ENCODE data around the gene INPP5A.

The INPP5A gene

DNA sequence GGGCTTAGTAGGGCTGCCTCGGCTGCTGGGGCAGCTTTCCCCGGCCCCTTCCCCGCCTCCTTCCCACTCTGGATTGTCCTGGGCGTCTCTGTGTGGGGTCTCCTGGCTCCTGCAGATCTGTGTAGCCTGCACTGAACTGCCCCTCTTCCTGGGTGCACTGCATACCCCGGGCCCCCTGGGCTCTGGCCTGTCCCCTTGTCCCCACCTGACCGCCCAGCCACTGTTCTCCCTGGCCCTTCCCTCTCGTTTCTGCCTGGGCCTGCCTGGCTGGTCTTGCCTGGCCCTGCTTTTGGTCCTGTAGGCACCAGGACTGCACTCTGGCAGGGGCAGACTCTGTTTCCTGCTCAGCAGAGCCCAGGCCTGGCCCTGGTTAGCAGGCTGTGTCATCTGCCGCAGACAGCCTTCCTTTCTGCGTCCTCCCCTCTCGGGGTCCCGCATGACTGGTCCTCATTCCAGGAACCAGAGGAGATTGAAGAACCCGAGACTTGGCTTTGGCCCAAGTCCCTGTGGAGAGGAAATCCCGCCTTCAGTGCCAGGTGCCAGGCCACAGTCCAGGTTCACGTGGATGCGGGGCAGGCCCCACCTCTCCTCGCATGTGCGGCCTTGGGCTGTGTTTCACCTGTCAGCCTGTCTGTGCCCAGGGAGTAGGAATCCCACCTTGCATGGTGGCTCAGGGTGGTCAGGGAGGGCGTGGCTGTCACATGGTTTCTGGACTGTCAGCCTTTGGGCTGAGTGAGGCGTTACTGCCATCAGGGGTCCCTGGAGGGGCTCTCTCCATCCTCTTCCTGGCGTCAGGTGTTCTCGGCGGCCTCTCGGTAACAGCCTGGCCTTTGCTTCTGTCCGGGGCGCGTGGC, 9.2 kb downstream of the INPP5A start:
- TF ChIP-seq, protein P1, sequence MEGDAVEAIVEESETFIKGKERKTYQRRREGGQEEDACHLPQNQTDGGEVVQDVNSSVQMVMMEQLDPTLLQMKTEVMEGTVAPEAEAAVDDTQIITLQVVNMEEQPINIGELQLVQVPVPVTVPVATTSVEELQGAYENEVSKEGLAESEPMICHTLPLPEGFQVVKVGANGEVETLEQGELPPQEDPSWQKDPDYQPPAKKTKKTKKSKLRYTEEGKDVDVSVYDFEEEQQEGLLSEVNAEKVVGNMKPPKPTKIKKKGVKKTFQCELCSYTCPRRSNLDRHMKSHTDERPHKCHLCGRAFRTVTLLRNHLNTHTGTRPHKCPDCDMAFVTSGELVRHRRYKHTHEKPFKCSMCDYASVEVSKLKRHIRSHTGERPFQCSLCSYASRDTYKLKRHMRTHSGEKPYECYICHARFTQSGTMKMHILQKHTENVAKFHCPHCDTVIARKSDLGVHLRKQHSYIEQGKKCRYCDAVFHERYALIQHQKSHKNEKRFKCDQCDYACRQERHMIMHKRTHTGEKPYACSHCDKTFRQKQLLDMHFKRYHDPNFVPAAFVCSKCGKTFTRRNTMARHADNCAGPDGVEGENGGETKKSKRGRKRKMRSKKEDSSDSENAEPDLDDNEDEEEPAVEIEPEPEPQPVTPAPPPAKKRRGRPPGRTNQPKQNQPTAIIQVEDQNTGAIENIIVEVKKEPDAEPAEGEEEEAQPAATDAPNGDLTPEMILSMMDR (IDR thresholded peaks at IDR 0.05; ENCODE audit: low read depth, low read length, poor library complexity, severe bottlenecking) = no peak
- no peak for TF ChIP-seq EZH2phosphoT487 (IDR thresholded peaks at IDR 0.05; ENCODE audit: borderline replicate concordance, low read length)
- Histone ChIP-seq H3K27ac (ENCODE audit: low read depth, low read length) (no peak overlapping the region), H3K79me2 (ENCODE audit: control insufficient read depth, low read length) (peaks cover 50% of the 10 kb centered on the region), H3K4me3 (ENCODE audit: low read length) (no peak overlapping the region), H3K27me3 (ENCODE audit: control insufficient read depth, low read length) (no peaks in the 10 kb centered on the region), H3F3A (ENCODE audit: control insufficient read depth, insufficient read depth) (no peaks in the 10 kb centered on the region), H3K4me1 (ENCODE audit: control insufficient read depth, low read length) (peaks cover 49% of the 10 kb centered on the region), H4K20me1 (ENCODE audit: control insufficient read depth, insufficient read depth, low read depth, low read length) (no peaks in the 10 kb centered on the region), H3K9me2 (replicated peaks; ENCODE audit: control insufficient read depth, low read length) (no peaks in the 10 kb centered on the region), H3K4me2 (ENCODE audit: low read length) (no peak overlapping the region), H3K36me3 (ENCODE audit: control insufficient read depth, low read length) (no peaks in the 10 kb centered on the region), H3K9me3 (ENCODE audit: control insufficient read depth, insufficient read depth, low read length) (no peaks in the 10 kb centered on the region)

DNA sequence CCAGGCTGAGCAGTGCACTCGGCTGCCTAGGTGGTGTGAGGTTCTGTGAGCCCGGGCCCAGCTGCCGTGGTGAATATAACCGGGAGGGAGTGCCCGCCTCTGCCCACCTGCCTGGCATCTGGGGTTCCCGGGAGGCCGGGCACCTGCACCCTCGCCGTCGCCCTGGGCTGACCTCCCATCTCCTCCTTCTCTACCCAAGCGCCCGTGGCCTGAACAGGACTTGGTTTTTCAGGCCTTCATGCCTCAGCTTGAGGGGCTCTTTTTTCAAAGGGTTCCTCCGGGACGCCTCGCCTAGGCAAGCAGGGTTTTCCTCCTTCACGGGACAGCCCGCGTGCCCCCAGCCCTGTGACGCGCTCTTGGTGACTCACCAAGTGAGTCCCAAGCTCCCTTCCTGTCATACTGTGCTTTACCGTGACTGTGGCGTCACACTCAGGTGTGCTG, 9.9 kb downstream of the INPP5A start:
- Histone ChIP-seq H3K4me3 (ENCODE audit: low read length) (no peak overlapping the region), H3K36me3 (ENCODE audit: control insufficient read depth, low read length) (no peaks in the 10 kb centered on the region), H3K27ac (ENCODE audit: low read depth, low read length) (no peak overlapping the region), H3F3A (ENCODE audit: control insufficient read depth, insufficient read depth) (no peaks in the 10 kb centered on the region), H3K27me3 (ENCODE audit: control insufficient read depth, low read length) (no peaks in the 10 kb centered on the region), H3K9me2 (replicated peaks; ENCODE audit: control insufficient read depth, low read length) (no peaks in the 10 kb centered on the region), H3K4me2 (ENCODE audit: low read length) (no peak overlapping the region), H3K9me3 (ENCODE audit: control insufficient read depth, insufficient read depth, low read length) (no peaks in the 10 kb centered on the region), H3K4me1 (ENCODE audit: control insufficient read depth, low read length) (peaks cover 54% of the 10 kb centered on the region), H4K20me1 (ENCODE audit: control insufficient read depth, insufficient read depth, low read depth, low read length) (no peaks in the 10 kb centered on the region), H3K79me2 (ENCODE audit: control insufficient read depth, low read length) (peaks cover 53% of the 10 kb centered on the region)
- no peak for TF ChIP-seq EZH2phosphoT487 (IDR thresholded peaks at IDR 0.05; ENCODE audit: borderline replicate concordance, low read length)
- TF ChIP-seq, protein P1 (IDR thresholded peaks at IDR 0.05; ENCODE audit: low read depth, low read length, poor library complexity, severe bottlenecking) = no peak

DNA sequence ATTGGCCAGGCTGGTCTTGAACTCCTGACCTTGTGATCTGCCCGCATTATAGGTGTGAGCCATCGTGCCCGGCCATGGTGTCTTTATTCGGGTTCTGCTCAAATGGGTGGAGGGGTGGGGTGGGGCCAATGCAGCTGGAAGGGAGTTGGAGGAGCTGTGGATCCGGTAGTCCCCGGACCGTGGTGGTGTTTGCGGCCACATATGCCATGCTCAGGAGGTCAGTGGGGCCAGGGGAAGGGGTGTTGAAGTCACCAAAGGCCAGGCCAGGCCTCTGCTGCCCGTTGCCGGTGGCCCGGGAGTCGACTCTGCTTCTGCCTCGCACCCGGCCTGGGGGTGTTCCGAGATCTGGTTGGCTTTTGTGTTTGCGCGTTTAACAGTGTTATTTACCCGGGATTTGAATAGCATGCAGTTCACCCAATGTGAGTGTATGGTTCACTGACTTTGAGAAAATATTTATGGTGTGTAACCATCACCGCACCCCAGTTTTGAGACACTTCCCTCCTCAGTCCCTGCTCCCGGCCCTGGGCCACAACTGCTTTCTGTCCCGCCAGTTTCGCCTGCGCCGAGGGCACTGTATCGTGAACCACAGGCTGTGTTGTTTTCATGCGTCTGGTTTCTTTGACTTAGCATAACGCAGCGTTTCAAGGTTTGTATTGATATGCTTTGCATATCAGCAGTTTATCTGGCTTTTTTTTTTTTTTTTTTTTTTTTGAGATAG, 10.7 kb downstream of the INPP5A start:
- Histone ChIP-seq H4K20me1 (ENCODE audit: control insufficient read depth, insufficient read depth, low read depth, low read length) (no peaks in the 10 kb centered on the region), H3K27ac (ENCODE audit: low read depth, low read length) (no peak overlapping the region), H3K4me1 (ENCODE audit: control insufficient read depth, low read length) (peaks cover 54% of the 10 kb centered on the region), H3K79me2 (ENCODE audit: control insufficient read depth, low read length) (peaks cover 53% of the 10 kb centered on the region), H3F3A (ENCODE audit: control insufficient read depth, insufficient read depth) (no peaks in the 10 kb centered on the region), H3K27me3 (ENCODE audit: control insufficient read depth, low read length) (no peaks in the 10 kb centered on the region), H3K9me2 (replicated peaks; ENCODE audit: control insufficient read depth, low read length) (no peaks in the 10 kb centered on the region), H3K36me3 (ENCODE audit: control insufficient read depth, low read length) (no peaks in the 10 kb centered on the region), H3K4me2 (ENCODE audit: low read length) (no peak overlapping the region), H3K4me3 (ENCODE audit: low read length) (no peak overlapping the region), H3K9me3 (ENCODE audit: control insufficient read depth, insufficient read depth, low read length) (no peaks in the 10 kb centered on the region)
- no peak for TF ChIP-seq EZH2phosphoT487 (IDR thresholded peaks at IDR 0.05; ENCODE audit: borderline replicate concordance, low read length)
- TF ChIP-seq, protein P1 (IDR thresholded peaks at IDR 0.05; ENCODE audit: low read depth, low read length, poor library complexity, severe bottlenecking) = no peak

Data from DOHH2 (cell line).